Measurements from ENCODE around the gene CPS1. TPM values are rescaled to one million over a fixed set of nuclear protein-coding genes. Genes with fewer than 3 reads are reported as not detected.

CPS1 gene
- total RNA-seq, 1 experiment from 2014 or later = 0.84 TPM

- Mint-ChIP-seq H3K4me3 (ENCODE audit: unreplicated experiment) (no peak overlapping the region), H3K36me3 (ENCODE audit: insufficient read depth, unreplicated experiment) (no peaks in the 10 kb centered on the region), H3K27ac (ENCODE audit: unreplicated experiment) (no peak overlapping the region), H3K27me3 (ENCODE audit: insufficient read depth, unreplicated experiment) (peaks cover 8% of the 10 kb centered on the region), H3K4me1 (ENCODE audit: low read depth, unreplicated experiment) (no peaks in the 10 kb centered on the region), H3K9me3 (ENCODE audit: unreplicated experiment) (no peaks in the 10 kb centered on the region)
- H3K4me3 ChIP-seq (ENCODE audit: low read depth, low read length) = no peak overlapping the region
- CTCF ChIA-PET = no interaction called here
- no peak for TF ChIP-seq CTCF (IDR thresholded peaks at IDR 0.05; ENCODE audit: insufficient read depth in 1 of 2, low read depth in 1 of 2, low read length in 1 of 2, severe bottlenecking in 1 of 2, unreplicated experiment in 1 of 2)
- BruUV-seq (replicated peaks) = no TSS peak
- no peaks in the 10 kb centered on the region for H3K4me1 ChIP-seq
- POLR2A ChIA-PET = no interaction called here
- no peak for DNase-seq
- intact Hi-C loops (cut with micrococcal nuclease; ENCODE audit: unreplicated experiment) = no loop called here
- no peaks in the 10 kb centered on the region for H3K27me3 ChIP-seq (replicated peaks; ENCODE audit: control insufficient read depth, insufficient read depth, low read length)
- H3K36me3 ChIP-seq (ENCODE audit: control insufficient read depth, insufficient read depth, low read length) = no peaks in the 10 kb centered on the region
- H3K9me3 ChIP-seq = no peaks in the 10 kb centered on the region
Observed at GRCh38 chr2:210524533-210524932, 31.9 kb upstream of the CPS1 start.

- Mint-ChIP-seq H3K27me3 (ENCODE audit: insufficient read depth, unreplicated experiment) (peaks cover 8% of the 10 kb centered on the region), H3K9me3 (ENCODE audit: unreplicated experiment) (no peaks in the 10 kb centered on the region), H3K27ac (ENCODE audit: unreplicated experiment) (no peak overlapping the region), H3K36me3 (ENCODE audit: insufficient read depth, unreplicated experiment) (no peaks in the 10 kb centered on the region), H3K4me1 (ENCODE audit: low read depth, unreplicated experiment) (no peaks in the 10 kb centered on the region), H3K4me3 (ENCODE audit: unreplicated experiment) (no peak overlapping the region)
- no peaks in the 10 kb centered on the region for H3K36me3 ChIP-seq (ENCODE audit: control insufficient read depth, insufficient read depth, low read length)
- no peak for DNase-seq
- no peak for TF ChIP-seq CTCF (IDR thresholded peaks at IDR 0.05; ENCODE audit: insufficient read depth in 1 of 2, low read depth in 1 of 2, low read length in 1 of 2, severe bottlenecking in 1 of 2, unreplicated experiment in 1 of 2)
- intact Hi-C loops (cut with micrococcal nuclease; ENCODE audit: unreplicated experiment) = no loop called here
- no peaks in the 10 kb centered on the region for H3K4me1 ChIP-seq
- CTCF ChIA-PET = no interaction called here
- POLR2A ChIA-PET = no interaction called here
- no peaks in the 10 kb centered on the region for H3K9me3 ChIP-seq
- H3K27me3 ChIP-seq (replicated peaks; ENCODE audit: control insufficient read depth, insufficient read depth, low read length) = no peaks in the 10 kb centered on the region
- no TSS peak for BruUV-seq (replicated peaks)
- H3K4me3 ChIP-seq (ENCODE audit: low read depth, low read length) = no peak overlapping the region
Observed at GRCh38 chr2:210527286-210527685, 29.1 kb upstream of the CPS1 start.

GRCh38 chr2:210528716-210529115 is 27.7 kb upstream of the CPS1 start:
- no peak for DNase-seq
- peaks cover 8% of the 10 kb centered on the region for H3K27me3 Mint-ChIP-seq (ENCODE audit: insufficient read depth, unreplicated experiment)
- Histone ChIP-seq H3K9me3 (no peaks in the 10 kb centered on the region), H3K4me1 (no peaks in the 10 kb centered on the region), H3K27me3 (replicated peaks; ENCODE audit: control insufficient read depth, insufficient read depth, low read length) (no peaks in the 10 kb centered on the region), H3K4me3 (ENCODE audit: low read depth, low read length) (no peak overlapping the region), H3K36me3 (ENCODE audit: control insufficient read depth, insufficient read depth, low read length) (no peaks in the 10 kb centered on the region)
- no peaks in the 10 kb centered on the region for H3K9me3 Mint-ChIP-seq (ENCODE audit: unreplicated experiment)
- ChIA-PET CTCF (no interaction called here), POLR2A (no interaction called here)
- H3K36me3 Mint-ChIP-seq (ENCODE audit: insufficient read depth, unreplicated experiment) = no peaks in the 10 kb centered on the region
- H3K27ac Mint-ChIP-seq (ENCODE audit: unreplicated experiment) = no peak overlapping the region
- TF ChIP-seq CTCF (IDR thresholded peaks at IDR 0.05; ENCODE audit: insufficient read depth in 1 of 2, low read depth in 1 of 2, low read length in 1 of 2, severe bottlenecking in 1 of 2, unreplicated experiment in 1 of 2) = no peak
- H3K4me1 Mint-ChIP-seq (ENCODE audit: low read depth, unreplicated experiment) = no peaks in the 10 kb centered on the region
- no peak overlapping the region for H3K4me3 Mint-ChIP-seq (ENCODE audit: unreplicated experiment)
- intact Hi-C loops (cut with micrococcal nuclease; ENCODE audit: unreplicated experiment) = no loop called here
- BruUV-seq (replicated peaks) = no TSS peak

Data from Caco-2 (cell line).